Upper lobe of right lung (tissue), 1 donor: ENCODE measurements around the gene UFD1. TPM values are rescaled to one million over a fixed set of nuclear protein-coding genes. Genes with fewer than 3 reads are reported as not detected.
A peak's percentile ranks its signal among the peaks of the same experiment; 100 is the strongest.

Experiments used
- ATAC-seq: fragments of 200-7000 bp; cut with Tn5 transposase; one replicate; pipeline ENCODE4 v1.9.1; 2020; ENCODE audit warnings: mild to moderate bottlenecking, moderate library complexity
- DNase-seq: peaks from one replicate; pipeline ENCODE4 v3.0.0-alpha.2; 2020
- H3K27ac ChIP-seq: fragments of 200-600 bp; one replicate; pipeline ENCODE4 v1.8.0; 2022
- H3K27me3 ChIP-seq: fragments of 200-600 bp; one replicate; pipeline ENCODE4 v1.8.0; 2022; ENCODE audit warnings: mild to moderate bottlenecking
- H3K36me3 ChIP-seq: fragments of 200-600 bp; one replicate; pipeline ENCODE4 v1.8.0; 2022
- H3K4me1 ChIP-seq: fragments of 200-600 bp; one replicate; pipeline ENCODE4 v1.8.0; 2022
- H3K4me3 ChIP-seq: fragments of 200-600 bp; one replicate; pipeline ENCODE4 v1.8.0; 2022; ENCODE audit warnings: mild to moderate bottlenecking
- H3K9me3 ChIP-seq: fragments of 200-600 bp; one replicate; pipeline ENCODE4 v1.8.0; 2022
- CTCF ChIP-seq: fragments of 200-600 bp; IDR thresholded peaks from one replicate; pipeline ENCODE4 v1.8.0; 2022; ENCODE audit warnings: antibody characterized with exemption
- intact Hi-C: fragments of 100-400 bp; cut with DNase I; formaldehyde crosslinking; loops from one replicate; pipeline ENCODE4 v1.11.0; 2022
- total RNA-seq: library from RNA; stranded (reverse); fragmentation: NEBNext Ultra II Directional; extraction: Animal tissue kit (Norgen Biotek cat#: 25700); gene quantifications from one replicate; pipeline ENCODE4 v1.2.1, GENCODE V29; 2021
- donor health status: DM: no; HTN: yes; CAD: no; lungs with severe emphysema.

The UFD1 gene
- total RNA-seq, 1 donor from 2014 or later: 43.1 TPM

GRCh38 chr22:19429950-19430889 is 48.8 kb downstream of the UFD1 start:
- peaks cover 32% of the 10 kb centered on the region for H3K4me1 ChIP-seq
- DNase-seq: peak; percentile 68

GRCh38 chr22:19424186-19424500 is 54.9 kb downstream of the UFD1 start:
- Histone ChIP-seq H3K36me3 (no peaks in the 10 kb centered on the region), H3K9me3 (no peaks in the 10 kb centered on the region), H3K27me3 (no peaks in the 10 kb centered on the region), H3K27ac (no peak overlapping the region), H3K4me1 (peaks cover 9% of the 10 kb centered on the region), H3K4me3 (no peak overlapping the region)
- DNase-seq (no peak), ATAC-seq (peak; percentile 45)
- TF ChIP-seq CTCF: no peak
- intact Hi-C loops: no loop called here

More at GRCh38 chr22:19429950-19430889, 48.8 kb downstream of the UFD1 start:
- Histone ChIP-seq H3K27ac (peak overlapping the region; percentile 78), H3K27me3 (no peaks in the 10 kb centered on the region), H3K36me3 (peaks cover 8% of the 10 kb centered on the region), H3K9me3 (no peaks in the 10 kb centered on the region), H3K4me3 (peak overlapping the region; percentile 97)
- no peak for TF ChIP-seq CTCF
- intact Hi-C loops: no loop called here
- ATAC-seq: no peak

- no peak overlapping the region for H3K27ac ChIP-seq
- intact Hi-C loops: no loop called here
- no peaks in the 10 kb centered on the region for H3K36me3 ChIP-seq
- DNase-seq (no peak), ATAC-seq (no peak)
- no peaks in the 10 kb centered on the region for H3K4me1 ChIP-seq
- no peaks in the 10 kb centered on the region for H3K9me3 ChIP-seq
- no peaks in the 10 kb centered on the region for H3K27me3 ChIP-seq
- TF ChIP-seq CTCF: no peak
- H3K4me3 ChIP-seq: no peak overlapping the region
These were observed 56.3 kb downstream of the UFD1 start for GRCh38 chr22:19422440-19423301.

- no peak for ATAC-seq
- no peak for TF ChIP-seq CTCF
- no peak for DNase-seq
- Histone ChIP-seq H3K4me1 (no peaks in the 10 kb centered on the region), H3K27me3 (no peaks in the 10 kb centered on the region), H3K4me3 (no peak overlapping the region), H3K36me3 (no peaks in the 10 kb centered on the region), H3K27ac (no peak overlapping the region), H3K9me3 (no peaks in the 10 kb centered on the region)
- intact Hi-C loops: no loop called here
These were observed 58.7 kb downstream of the UFD1 start for GRCh38 chr22:19420321-19420720.

- Histone ChIP-seq H3K4me1 (no peaks in the 10 kb centered on the region), H3K9me3 (no peaks in the 10 kb centered on the region), H3K4me3 (no peak overlapping the region), H3K36me3 (no peaks in the 10 kb centered on the region), H3K27ac (no peak overlapping the region), H3K27me3 (no peaks in the 10 kb centered on the region)
- ATAC-seq: peak; percentile 53
- no peak for TF ChIP-seq CTCF
- DNase-seq: no peak
- intact Hi-C loops: no loop called here
These were observed 59.4 kb downstream of the UFD1 start for GRCh38 chr22:19419464-19420178.
